ENCODE data around the gene RBMS1. TPM values are rescaled to one million over a fixed set of nuclear protein-coding genes. Genes with fewer than 3 reads are reported as not detected.

Gene RBMS1
- total and polyA plus RNA-seq, 2 of the 4 experiments (the other 2 are of a cell fraction) = 43.5 to 64.9 TPM

GRCh38 chr2:160411955-160412354, 81.7 kb downstream of the RBMS1 start:
- no TSS peak for BruUV-seq (replicated peaks)
- TF ChIP-seq POLR2A (IDR thresholded peaks at IDR 0.05; ENCODE audit: low read depth, low read length) (no peak), ELK1 (IDR thresholded peaks at IDR 0.05; ENCODE audit: borderline replicate concordance, low read depth, low read length) (no peak), BHLHE40 (IDR thresholded peaks at IDR 0.05; ENCODE audit: low read depth, low read length) (no peak), RCOR1 (IDR thresholded peaks at IDR 0.05; ENCODE audit: insufficient replicate concordance, low read length) (no peak), CHD1 (IDR thresholded peaks at IDR 0.05; ENCODE audit: low read depth, low read length) (no peak), FOS (IDR thresholded peaks at IDR 0.05; ENCODE audit: low read depth, low read length) (no peak), RFX5 (IDR thresholded peaks at IDR 0.05; ENCODE audit: low read depth, low read length) (no peak)
- CTCF ChIA-PET = interaction anchor here (1.4 kb wide), 1 partner anchor 13 kb away, joined by 3 read pairs; no protein-coding TSS in a partner anchor

More at GRCh38 chr2:160411955-160412354, 81.7 kb downstream of the RBMS1 start:
- peak overlapping the region; percentile 59 for H2BK5ac ChIP-seq (ENCODE audit: low read depth, low read length, poor library complexity, severe bottlenecking)
- no peak overlapping the region for H3K4ac ChIP-seq (ENCODE audit: low read depth, low read length)
- peaks cover 17 to 56% of the 10 kb centered on the region in 2 experiments for H3K79me1 ChIP-seq (ENCODE audit: low read depth in 1 of 2, low read length in 2 of 2)
- H2BK120ac ChIP-seq (ENCODE audit: low read depth, low read length) = no peak overlapping the region
- H2AFZ ChIP-seq (replicated peaks; ENCODE audit: low read length, poor library complexity) = no peak overlapping the region
- peaks cover 20% of the 10 kb centered on the region for H3K4me1 ChIP-seq (ENCODE audit: control insufficient read depth, insufficient read depth, low read length)
- intact Hi-C loops (cut with micrococcal nuclease) = no loop called here
- H3K27me3 ChIP-seq (ENCODE audit: control insufficient read depth, insufficient read depth, low read length) = no peaks in the 10 kb centered on the region
- H2AK5ac ChIP-seq (ENCODE audit: low read depth, low read length) = no peak overlapping the region
- POLR2A ChIA-PET (ENCODE audit: unreplicated experiment) = no interaction called here
- no peak overlapping the region for H4K91ac ChIP-seq (ENCODE audit: insufficient read depth, low read depth, low read length)
- H3K36me3 ChIP-seq (ENCODE audit: control insufficient read depth, insufficient read depth, low read length) = no peaks in the 10 kb centered on the region
- no peak overlapping the region for H2BK15ac ChIP-seq (ENCODE audit: low read depth, low read length)
- no peak overlapping the region for H3K4me3 ChIP-seq (ENCODE audit: insufficient read depth, low read depth, low read length)
- H3K9me3 ChIP-seq (ENCODE audit: control insufficient read depth, insufficient read depth, low read length) = no peaks in the 10 kb centered on the region
- no peak overlapping the region for H4K5ac ChIP-seq (ENCODE audit: low read depth, low read length)
- WGBS, 2 experiments (ENCODE audit: extremely low coverage in 2 of 2, insufficient read length in 1 of 2) = 80% methylated on average over 1 of the region's 2 CpGs; no CpG with 5 or more reads in 1 of the 2 experiments
- peaks cover 18% of the 10 kb centered on the region for H3K9me1 ChIP-seq (ENCODE audit: insufficient read depth, low read length)
- ATAC-seq (ENCODE audit: low read depth) = no peak
- H2AK9ac ChIP-seq (replicated peaks; ENCODE audit: low read depth, low read length, poor library complexity) = no peak overlapping the region
- H3K4me2 ChIP-seq (ENCODE audit: low read depth, low read length) = peak overlapping the region; percentile 23; the same call in 1 of the 2 replicates
- H3K18ac ChIP-seq (ENCODE audit: low read depth, low read length) = peak overlapping the region; percentile 68; the same call in 1 of the 2 replicates
- no peak overlapping the region for H3K14ac ChIP-seq (replicated peaks; ENCODE audit: low read depth, low read length)
- no peak overlapping the region for H3K23ac ChIP-seq (ENCODE audit: low read depth, low read length)
- H3K27ac ChIP-seq (ENCODE audit: insufficient read depth, low read length) = no peak overlapping the region
- H4K8ac ChIP-seq (ENCODE audit: low read depth in 2 of 2, low read length in 2 of 2) = no peak overlapping the region
- H2BK20ac ChIP-seq (ENCODE audit: low read depth, low read length) = no peak overlapping the region
- H3K9ac ChIP-seq (ENCODE audit: low read depth, low read length) = no peak overlapping the region
- in situ Hi-C loops (cut with MboI; ENCODE audit: low sequenced_read_pairs) = loop anchor here (10.0 kb wide), 1 partner anchor 553 kb away; no protein-coding TSS in a partner anchor
- H3K56ac ChIP-seq (ENCODE audit: extremely low read depth, insufficient read depth, low read length) = no peak overlapping the region
- dilution Hi-C loops (cut with HindIII; ENCODE audit: low sequenced_read_pairs, unreplicated experiment) = no loop called here
- DNase-seq = no peak
- H4K20me1 ChIP-seq (ENCODE audit: insufficient read depth, low read length) = peaks cover 6% of the 10 kb centered on the region; the same call in 1 of the 2 replicates

Data from IMR-90 (cell line).